ENCODE data around the gene CD6.

CD6 gene

GRCh38 chr11:60932605-60933356 lies 38.7 kb upstream of the CD6 start:
- TF ChIP-seq EZH2phosphoT487 (IDR thresholded peaks at IDR 0.05; ENCODE audit: borderline replicate concordance, low read length) = no peak
- TF ChIP-seq, protein P1, sequence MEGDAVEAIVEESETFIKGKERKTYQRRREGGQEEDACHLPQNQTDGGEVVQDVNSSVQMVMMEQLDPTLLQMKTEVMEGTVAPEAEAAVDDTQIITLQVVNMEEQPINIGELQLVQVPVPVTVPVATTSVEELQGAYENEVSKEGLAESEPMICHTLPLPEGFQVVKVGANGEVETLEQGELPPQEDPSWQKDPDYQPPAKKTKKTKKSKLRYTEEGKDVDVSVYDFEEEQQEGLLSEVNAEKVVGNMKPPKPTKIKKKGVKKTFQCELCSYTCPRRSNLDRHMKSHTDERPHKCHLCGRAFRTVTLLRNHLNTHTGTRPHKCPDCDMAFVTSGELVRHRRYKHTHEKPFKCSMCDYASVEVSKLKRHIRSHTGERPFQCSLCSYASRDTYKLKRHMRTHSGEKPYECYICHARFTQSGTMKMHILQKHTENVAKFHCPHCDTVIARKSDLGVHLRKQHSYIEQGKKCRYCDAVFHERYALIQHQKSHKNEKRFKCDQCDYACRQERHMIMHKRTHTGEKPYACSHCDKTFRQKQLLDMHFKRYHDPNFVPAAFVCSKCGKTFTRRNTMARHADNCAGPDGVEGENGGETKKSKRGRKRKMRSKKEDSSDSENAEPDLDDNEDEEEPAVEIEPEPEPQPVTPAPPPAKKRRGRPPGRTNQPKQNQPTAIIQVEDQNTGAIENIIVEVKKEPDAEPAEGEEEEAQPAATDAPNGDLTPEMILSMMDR (IDR thresholded peaks at IDR 0.05; ENCODE audit: low read depth, low read length, poor library complexity, severe bottlenecking) = no peak
- Histone ChIP-seq H3K9me2 (replicated peaks; ENCODE audit: control insufficient read depth, low read length) (no peaks in the 10 kb centered on the region), H3K9me3 (ENCODE audit: control insufficient read depth, insufficient read depth, low read length) (no peaks in the 10 kb centered on the region), H3K4me2 (ENCODE audit: low read length) (peak overlapping the region; percentile 88), H3K27ac (ENCODE audit: low read depth, low read length) (peak overlapping the region; percentile 96), H3F3A (ENCODE audit: control insufficient read depth, insufficient read depth) (peaks cover 21% of the 10 kb centered on the region), H3K4me3 (ENCODE audit: low read length) (peak overlapping the region; percentile 70), H3K36me3 (ENCODE audit: control insufficient read depth, low read length) (peaks cover 14% of the 10 kb centered on the region), H4K20me1 (ENCODE audit: control insufficient read depth, insufficient read depth, low read depth, low read length) (no peaks in the 10 kb centered on the region), H3K4me1 (ENCODE audit: control insufficient read depth, low read length) (peaks cover 43% of the 10 kb centered on the region), H3K27me3 (ENCODE audit: control insufficient read depth, low read length) (no peaks in the 10 kb centered on the region), H3K79me2 (ENCODE audit: control insufficient read depth, low read length) (no peaks in the 10 kb centered on the region)

DNA sequence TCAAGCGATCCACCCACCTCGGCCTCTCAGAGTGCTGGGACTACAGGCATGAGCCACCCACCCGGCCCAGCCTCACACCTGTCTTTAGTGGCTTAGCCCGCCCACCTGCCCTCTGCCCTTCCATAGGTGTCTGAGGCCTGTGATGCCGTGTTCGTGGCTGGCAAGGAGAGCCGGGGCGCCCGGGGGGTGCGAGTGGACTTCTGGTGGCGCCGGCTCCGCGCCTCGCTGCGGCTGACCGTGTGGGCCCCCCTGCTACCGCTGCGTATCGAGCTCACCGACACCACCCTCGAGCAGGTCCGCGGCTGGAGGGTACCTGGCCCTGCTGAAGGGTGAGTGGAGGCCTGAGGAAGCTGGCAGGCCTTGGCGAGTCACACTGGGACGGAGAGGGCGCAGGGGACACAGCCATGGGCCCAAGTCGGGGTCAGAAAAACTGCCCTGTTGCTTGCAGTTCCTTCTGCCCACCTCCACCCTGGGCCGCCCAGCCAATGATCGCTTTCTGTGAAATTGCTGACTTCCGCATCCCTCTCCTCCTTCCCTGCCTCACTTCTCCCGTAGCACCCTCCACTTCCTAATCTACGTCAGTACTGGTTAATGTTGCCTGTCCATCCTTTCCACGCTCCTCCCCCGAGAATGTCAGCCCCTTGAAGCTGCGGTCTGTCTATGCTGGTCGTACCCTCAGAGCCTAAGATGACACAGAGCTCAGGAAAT lies 37.9 kb upstream of the CD6 start:
- peaks cover 18% of the 10 kb centered on the region for H3K36me3 ChIP-seq (ENCODE audit: control insufficient read depth, low read length)
- H3K4me2 ChIP-seq (ENCODE audit: low read length) = peak overlapping the region; percentile 88
- peak overlapping the region; percentile 96 for H3K27ac ChIP-seq (ENCODE audit: low read depth, low read length)

DNA sequence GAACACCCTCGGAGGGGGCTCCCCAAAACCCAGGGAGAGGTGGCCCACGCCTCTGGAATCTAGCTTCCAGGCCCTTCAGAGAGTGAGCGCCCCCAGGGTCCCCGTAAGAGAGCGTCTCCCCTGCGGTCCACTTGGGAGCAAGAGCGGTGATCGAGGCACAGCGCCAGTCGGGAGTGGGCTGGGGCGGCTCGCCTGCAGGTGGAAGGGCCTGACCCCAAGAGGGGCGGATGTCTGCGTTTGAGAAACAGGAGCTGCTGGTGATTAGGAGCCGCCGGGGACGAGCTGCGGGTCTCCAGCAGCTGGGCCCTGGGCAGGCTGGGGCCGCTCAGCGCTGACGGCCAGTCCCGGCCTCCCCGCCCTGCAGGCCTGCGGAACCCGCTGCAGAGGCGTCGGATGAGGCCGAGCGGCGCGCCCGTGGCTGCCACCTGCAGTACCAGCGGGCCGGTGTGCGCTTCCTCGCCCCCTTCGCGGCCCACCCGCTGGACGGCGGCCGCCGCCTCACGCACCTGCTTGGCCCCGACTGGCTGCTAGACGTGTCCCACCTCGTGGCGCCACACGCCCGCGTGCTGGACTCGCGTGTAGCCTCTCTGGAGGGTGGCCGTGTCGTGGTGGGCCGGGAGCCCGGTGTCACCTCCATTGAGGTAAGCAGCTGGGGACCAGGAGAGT lies 37.2 kb upstream of the CD6 start:
- H3K4me1 ChIP-seq (ENCODE audit: control insufficient read depth, low read length) = peaks cover 43% of the 10 kb centered on the region
- H3K36me3 ChIP-seq (ENCODE audit: control insufficient read depth, low read length) = peaks cover 21% of the 10 kb centered on the region

More for the DNA sequence above, 37.9 kb upstream of the CD6 start:
- no peaks in the 10 kb centered on the region for H4K20me1 ChIP-seq (ENCODE audit: control insufficient read depth, insufficient read depth, low read depth, low read length)
- H3K9me3 ChIP-seq (ENCODE audit: control insufficient read depth, insufficient read depth, low read length) = no peaks in the 10 kb centered on the region
- H3F3A ChIP-seq (ENCODE audit: control insufficient read depth, insufficient read depth) = peaks cover 21% of the 10 kb centered on the region
- H3K79me2 ChIP-seq (ENCODE audit: control insufficient read depth, low read length) = no peaks in the 10 kb centered on the region
- H3K9me2 ChIP-seq (replicated peaks; ENCODE audit: control insufficient read depth, low read length) = no peaks in the 10 kb centered on the region
- peaks cover 43% of the 10 kb centered on the region for H3K4me1 ChIP-seq (ENCODE audit: control insufficient read depth, low read length)
- peak overlapping the region; percentile 70; the same call in 1 of the 2 replicates for H3K4me3 ChIP-seq (ENCODE audit: low read length)
- TF ChIP-seq, protein P1 (IDR thresholded peaks at IDR 0.05; ENCODE audit: low read depth, low read length, poor library complexity, severe bottlenecking) = no peak
- TF ChIP-seq EZH2phosphoT487 (IDR thresholded peaks at IDR 0.05; ENCODE audit: borderline replicate concordance, low read length) = no peak
- no peaks in the 10 kb centered on the region for H3K27me3 ChIP-seq (ENCODE audit: control insufficient read depth, low read length)

More for the DNA sequence above, 37.2 kb upstream of the CD6 start:
- no peak overlapping the region for H3K4me3 ChIP-seq (ENCODE audit: low read length)
- H3K27me3 ChIP-seq (ENCODE audit: control insufficient read depth, low read length) = no peaks in the 10 kb centered on the region
- no peaks in the 10 kb centered on the region for H3K9me2 ChIP-seq (replicated peaks; ENCODE audit: control insufficient read depth, low read length)
- H3K79me2 ChIP-seq (ENCODE audit: control insufficient read depth, low read length) = no peaks in the 10 kb centered on the region
- H3K4me2 ChIP-seq (ENCODE audit: low read length) = no peak overlapping the region
- H3K9me3 ChIP-seq (ENCODE audit: control insufficient read depth, insufficient read depth, low read length) = no peaks in the 10 kb centered on the region
- H4K20me1 ChIP-seq (ENCODE audit: control insufficient read depth, insufficient read depth, low read depth, low read length) = no peaks in the 10 kb centered on the region
- peaks cover 21% of the 10 kb centered on the region for H3F3A ChIP-seq (ENCODE audit: control insufficient read depth, insufficient read depth)
- TF ChIP-seq EZH2phosphoT487 (IDR thresholded peaks at IDR 0.05; ENCODE audit: borderline replicate concordance, low read length) = no peak
- TF ChIP-seq, protein P1 (IDR thresholded peaks at IDR 0.05; ENCODE audit: low read depth, low read length, poor library complexity, severe bottlenecking) = no peak
- no peak overlapping the region for H3K27ac ChIP-seq (ENCODE audit: low read depth, low read length)
